Stimulated activated CD8-positive, alpha-beta memory T cell treated with anti-CD3 and anti-CD28 coated beads, Interleukin-4, amount 100 ng/mL, for 48 hours (primary cell): ENCODE data around the gene CCL26.
"Not testable (repeated sequence)": the region's sequence is repeated elsewhere in the genome, so short reads cannot be mapped to it uniquely, and the experiment has no call there.

Experiments
- DNase-seq: peaks from one replicate; pipeline ENCODE4 v3.0.0-alpha.2; 2020

The CCL26 gene

DNA sequence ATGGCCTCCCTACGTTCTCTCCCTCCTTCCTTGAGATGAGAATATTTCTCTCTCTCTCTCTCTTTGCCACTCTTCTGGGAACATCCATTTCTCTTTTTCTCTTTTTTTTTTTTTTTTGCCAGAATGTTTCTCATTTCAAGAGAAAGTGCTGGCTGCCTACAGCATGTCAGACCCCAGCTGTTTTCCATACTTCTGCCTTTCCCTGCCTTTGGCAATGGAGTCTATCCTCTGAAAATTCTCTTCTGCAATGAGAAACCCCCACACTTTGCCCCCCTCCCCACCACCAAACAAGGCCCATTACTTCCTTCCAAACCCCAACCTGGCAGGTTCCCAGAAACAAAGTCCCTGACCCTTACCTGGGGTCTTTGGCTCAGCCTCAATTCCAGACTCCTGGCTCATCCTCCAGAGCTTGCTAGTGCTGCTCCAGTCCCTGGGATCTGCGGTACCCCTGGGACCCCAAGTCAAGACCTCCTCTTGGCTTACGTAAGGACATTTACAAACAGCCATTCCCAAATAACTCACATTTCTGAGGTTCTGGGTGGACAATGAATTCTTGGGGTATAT is 17.4 kb upstream of the CCL26 start:
- DNase-seq, result no peak

DNA sequence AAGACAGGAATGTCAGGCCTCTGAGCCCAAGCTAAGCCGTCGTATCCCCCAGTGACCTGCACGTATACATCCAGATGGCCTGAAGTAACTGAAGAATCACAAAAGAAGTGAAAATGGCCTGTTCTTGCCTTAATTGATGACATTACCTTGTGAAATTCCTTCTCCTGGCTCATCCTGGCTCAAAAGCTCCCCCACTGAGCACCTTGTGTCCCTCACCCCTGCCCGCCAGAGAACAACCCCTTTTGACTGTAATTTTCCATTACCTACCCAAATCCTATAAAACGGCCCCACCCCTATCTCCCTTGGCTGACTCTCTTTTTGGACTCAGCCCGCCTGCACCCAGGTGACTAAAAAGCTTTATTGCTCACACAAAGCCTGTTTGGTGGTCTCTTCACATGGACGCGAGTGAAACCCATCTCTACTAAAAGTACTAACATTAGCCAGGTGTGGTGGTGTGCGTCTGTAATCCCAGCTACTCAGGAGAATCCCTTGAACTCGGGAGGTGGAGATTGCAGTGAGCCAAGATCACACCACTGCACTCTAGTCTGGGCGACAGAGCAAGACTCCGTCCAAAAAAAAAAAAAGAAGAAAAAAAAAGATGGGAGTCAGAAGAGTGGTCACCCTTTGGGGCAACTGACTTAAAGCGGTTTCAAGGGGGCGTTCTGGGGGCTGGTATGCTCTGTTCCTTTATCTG is 16.3 kb upstream of the CCL26 start:
- DNase-seq, result not testable (repeated sequence)

DNA sequence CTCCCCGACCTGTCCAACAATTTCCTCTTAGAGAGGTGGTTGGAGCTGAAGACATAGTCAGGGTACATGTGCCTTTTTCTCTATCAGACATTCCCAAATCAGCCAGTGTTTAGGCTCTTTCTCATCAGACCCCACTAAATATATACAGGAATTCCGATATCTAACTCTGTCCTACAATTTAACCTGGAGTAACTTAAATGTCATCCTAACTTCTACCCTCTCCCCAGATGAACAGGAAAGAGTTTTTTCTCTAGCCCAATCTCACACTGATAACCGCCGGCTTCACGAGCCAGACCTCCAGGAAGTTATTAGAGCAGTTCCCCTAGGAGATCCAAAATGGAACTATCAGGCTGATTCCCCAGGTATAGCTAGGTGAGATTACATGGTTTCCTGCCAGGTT is 11.0 kb upstream of the CCL26 start:
- DNase-seq, result not testable (repeated sequence)

DNA sequence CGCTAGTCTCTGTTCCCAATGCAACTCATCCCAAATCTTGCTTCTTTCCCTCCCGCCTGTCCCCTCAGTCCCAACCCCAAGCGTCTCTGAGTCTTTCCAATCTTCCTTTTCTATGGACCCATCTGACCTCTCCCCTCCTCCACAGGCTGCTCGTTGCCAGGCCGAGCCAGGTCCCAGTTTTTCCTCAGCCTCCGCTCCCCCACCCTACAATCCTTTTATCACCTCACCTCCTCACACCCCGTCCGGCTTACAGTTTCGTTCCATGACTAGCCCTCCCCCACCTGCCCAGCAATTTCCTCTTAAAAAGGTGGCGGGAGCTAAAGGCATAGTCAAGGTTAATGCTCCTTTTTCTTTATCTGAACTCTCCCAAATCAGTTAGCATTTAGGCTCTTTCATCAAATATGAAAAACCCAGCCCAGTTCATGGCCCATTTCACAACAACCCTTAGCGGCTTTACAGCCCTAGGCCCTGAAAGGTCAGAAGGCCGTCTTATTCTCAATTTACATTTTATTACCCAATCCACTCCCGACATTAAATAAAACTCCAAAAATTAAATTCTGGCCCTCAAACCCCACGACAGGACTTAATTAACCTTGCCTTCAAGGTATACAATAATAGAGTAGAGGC is 8.7 kb upstream of the CCL26 start:
- DNase-seq, result not testable (repeated sequence)

DNA sequence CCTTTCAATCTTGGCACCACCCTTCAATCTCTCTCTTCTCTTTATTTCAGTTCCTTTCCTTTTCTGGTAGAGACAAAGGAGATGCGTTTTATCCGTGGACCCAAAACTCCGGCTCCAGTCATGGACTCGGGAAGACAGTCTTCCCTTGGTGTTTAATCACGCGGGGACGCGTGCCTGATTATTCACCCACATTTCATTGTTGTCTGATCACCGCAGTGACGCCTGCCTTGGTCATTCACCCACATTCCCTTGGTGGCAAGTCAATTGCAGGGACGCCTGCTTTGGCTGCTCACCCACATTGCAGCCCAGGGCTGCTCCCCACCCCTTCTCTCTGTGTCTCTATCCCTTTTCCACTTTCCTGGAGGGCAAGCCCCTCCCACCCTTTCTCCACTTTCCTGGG is 7.5 kb upstream of the CCL26 start:
- not testable (repeated sequence) for DNase-seq

DNA sequence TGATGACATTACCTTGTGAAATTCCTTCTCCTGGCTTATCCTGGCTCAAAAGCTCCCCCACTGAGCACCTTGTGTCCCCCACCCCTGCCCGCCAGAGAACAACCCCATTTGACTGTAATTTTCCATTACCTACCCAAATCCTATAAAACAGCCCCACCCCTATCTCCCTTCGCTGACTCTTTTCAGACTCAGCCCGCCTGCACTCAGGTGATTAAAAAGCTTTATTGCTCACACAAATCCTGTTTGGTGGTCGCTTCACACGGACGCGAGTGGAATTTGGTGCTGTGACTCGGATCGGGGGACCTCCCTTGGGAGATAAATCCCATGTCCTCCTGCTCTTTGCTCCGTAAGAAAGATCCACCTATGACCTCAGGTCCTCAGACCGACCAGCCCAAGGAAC is 7.0 kb upstream of the CCL26 start:
- DNase-seq, result not testable (repeated sequence)

DNA sequence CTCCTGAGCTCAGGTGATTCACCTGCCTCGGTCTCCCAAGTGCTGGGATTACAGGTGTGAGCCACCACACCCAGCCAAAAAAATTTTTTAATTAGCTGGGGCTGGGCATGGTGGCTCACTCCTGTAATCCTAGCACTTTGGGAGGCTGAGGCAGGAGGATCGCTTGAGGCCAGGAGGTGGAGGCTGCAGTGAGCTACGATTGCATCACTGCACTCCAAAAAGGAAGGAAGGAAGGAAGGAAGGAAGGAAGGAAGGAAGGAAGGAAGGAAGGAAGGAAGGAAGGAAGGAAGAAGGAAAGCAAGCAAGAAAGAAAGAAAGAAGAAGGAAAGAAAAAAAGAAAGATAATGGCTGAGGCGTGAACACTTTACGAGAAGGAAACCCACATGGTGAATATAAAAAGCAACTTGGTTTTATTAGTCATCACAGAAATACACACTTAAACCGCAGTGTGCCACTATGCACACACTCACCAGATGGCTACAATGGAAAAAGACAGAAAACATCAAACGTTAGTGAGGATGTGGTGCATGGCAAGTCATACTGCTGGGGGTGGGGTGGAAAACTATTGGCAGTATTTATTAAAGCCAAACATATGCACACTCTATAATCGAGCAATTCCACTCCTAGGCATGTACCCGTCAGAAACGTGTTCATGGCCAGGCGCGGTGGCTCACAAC is 4.4 kb upstream of the CCL26 start:
- peak; percentile 69 for DNase-seq

DNA sequence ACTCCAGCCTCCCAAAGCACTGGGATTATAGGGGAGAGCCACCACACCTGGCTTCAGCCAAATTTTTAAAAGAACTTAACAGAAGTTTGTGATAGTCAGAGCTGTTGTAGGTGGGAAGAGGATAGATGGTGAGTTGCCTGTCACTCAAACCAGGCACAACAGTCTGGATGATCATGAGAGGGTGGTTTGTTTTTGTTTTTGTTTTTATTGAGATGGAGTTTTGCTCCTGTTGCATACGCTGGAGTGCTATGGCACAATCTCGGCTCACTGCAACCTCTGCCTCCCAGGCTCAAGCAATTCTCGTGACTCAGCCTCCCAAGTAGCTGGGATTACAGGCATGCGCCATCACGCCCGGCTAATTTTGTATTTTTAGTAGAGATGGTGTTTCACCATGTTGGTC is 1.9 kb upstream of the CCL26 start:
- DNase-seq, result not testable (repeated sequence)

DNA sequence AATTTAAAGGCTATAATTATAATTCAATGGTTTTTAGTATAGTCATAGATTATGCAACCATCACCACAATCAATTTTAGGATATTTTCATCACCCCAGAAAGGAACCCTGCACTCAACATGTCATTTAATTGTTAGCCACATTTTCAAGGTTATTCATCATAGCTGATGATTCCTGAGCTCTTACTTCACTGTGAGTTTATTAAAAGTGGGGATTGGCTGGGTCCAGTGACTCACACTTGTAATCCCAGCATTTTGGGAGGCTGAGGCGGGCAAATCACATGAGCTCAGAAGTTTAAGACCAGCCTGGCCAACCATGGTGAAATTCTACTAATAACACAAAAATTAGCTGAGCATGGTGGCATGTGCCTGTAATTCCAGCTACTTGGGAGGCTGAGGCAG is 787 bp downstream of the CCL26 start:
- DNase-seq, result no peak

DNA sequence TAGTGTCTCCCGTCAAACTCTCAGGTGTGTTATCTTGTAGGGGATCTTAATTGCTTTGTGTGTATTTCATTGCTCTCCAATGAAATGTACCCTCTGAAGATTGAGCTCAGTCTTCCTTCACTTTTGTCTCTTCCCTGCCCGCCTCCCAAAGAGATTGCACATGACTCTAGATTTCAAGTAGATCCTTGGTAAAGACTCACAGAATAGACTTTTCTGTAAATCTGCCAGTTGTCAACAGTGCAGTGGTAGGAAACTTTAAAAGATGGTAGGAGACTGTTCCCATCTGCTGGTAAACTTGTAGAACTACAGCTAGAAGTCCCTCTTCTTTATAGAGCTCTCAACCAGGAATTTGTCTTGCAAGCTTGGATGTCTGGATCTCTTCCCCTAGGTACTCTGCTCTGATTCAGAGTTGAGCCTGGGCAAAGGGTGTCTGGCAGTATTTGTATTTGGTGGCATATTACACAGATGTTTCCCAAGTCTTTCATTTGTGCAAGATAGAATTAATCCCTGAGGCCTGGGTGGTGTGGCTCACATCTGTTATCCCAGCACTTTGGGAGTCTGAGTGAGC is 9.6 kb downstream of the CCL26 start:
- no peak for DNase-seq

DNA sequence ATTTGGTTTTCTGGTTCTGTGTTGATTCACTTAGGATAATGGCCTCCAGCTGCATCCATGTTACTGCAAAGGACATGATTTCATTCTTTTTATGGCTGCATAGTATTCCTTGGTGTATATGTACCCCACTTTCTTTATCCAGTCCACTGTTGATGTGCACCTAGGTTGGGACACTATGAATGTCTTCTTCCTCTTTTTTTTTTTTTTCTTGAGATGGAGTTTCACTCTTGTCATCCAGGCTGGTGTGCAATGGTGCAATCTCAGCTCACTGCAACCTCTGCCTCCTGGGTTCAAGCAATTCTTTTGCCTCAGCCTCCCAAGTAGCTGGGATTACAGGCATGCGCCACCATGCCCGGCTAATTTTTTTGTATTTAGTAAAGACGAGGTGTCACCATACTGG is 10.2 kb downstream of the CCL26 start:
- not testable (repeated sequence) for DNase-seq

DNA sequence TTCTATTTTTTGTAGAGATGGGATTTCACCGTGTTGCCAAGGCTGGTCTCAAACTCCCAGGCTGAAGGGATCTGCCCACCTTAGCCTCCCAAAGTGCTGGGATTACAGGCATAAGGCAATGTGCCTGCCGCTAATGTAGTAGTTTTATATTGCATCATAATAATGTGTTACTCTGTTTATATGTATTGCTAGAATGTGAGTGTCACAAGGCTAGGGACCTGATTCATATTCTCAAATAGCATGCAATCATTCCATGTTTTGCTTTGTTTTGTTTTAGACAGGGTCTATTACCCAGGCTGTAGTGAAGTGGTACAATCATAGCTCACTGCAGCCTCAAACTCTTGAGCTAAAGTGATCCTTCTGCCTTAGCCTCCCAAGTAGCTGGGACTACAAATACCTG is 13.5 kb downstream of the CCL26 start:
- no peak for DNase-seq

DNA sequence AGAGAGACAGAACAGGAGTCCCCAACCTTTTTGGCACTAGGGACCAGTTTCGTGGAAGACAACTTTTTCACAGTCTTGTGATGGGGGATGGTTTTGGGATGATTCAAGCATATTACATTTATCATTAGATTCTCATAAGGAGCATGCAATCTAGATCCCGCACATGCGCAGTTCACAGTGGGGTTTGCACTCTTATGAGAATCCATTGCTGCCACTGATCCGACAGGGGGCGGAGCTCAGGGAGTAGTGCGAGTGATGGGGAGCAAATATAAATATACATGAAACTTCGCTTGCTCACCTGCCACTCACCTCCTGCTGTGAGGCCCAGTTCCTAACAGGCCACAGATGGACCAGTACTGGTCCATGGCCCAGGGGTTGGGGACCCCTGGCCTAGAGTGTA is 14.2 kb downstream of the CCL26 start:
- no peak for DNase-seq

DNA sequence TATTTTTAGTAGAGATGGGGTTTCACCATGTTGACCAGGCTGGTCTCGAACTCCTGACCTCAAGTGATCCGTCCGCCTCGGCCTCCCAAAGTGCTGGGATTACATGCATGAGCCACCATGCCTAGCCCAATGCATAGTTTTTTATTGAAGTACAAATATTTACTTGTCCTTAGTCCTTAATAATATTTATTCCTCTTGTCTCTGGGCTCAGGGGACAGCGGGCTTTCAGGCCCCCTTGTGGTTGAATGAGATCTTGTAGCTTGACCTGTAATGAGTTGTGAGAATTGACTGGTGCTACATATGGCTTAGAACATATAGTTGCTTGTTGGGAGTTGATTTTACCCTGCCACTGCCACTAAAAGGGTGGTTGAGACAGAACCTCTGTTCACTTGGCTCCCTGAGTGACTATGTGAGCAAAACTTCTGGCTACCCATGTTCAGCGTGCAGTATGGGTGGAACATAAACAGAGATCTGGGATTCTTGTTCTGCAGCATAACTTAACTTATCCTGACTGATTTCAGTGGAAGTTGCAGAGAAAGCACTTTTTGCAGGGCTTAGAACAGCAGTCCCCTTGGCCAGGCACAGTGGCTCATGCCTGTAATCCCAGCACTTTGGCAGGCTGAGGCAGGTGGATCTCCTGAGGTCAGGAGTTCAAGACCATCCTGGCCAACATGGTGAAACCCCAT is 14.9 kb downstream of the CCL26 start:
- no peak for DNase-seq

DNA sequence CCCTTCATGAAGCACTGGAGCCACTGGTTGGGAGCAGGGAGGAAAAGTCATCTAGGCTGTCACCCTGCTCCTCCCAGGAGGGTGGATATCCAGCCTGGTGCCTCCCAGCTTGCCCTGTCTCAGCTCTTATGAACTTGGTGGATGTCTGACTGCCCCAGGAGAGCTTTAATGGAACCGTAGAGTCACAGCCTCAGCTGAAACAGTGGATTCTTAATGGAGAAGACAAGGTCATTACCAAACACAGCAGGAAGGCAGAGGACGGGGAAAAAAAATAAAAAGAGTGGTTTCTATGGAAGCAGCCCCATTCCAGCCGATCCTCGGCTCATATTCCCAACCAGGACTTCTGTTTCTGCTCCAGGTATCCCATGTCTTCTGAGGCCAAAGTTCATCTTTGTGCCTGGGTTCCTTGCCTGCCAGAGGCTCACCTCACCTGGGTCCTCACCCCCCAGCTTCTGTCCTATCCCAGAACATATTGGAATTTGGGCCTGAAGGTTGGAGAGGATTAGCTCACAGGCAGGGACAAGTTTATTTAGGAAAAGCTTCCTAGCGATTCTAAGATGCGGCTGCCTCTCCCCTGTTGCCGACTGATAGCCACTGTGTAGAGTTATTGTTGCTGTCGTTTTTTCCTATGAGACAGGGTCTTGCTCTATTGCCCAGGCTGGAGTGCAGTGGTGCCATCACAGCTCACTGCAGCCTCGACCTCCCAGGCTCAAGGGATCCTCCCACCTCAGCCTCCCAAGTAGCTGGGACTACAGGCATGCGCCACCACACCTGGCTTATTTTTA is 15.6 kb downstream of the CCL26 start:
- no peak for DNase-seq

DNA sequence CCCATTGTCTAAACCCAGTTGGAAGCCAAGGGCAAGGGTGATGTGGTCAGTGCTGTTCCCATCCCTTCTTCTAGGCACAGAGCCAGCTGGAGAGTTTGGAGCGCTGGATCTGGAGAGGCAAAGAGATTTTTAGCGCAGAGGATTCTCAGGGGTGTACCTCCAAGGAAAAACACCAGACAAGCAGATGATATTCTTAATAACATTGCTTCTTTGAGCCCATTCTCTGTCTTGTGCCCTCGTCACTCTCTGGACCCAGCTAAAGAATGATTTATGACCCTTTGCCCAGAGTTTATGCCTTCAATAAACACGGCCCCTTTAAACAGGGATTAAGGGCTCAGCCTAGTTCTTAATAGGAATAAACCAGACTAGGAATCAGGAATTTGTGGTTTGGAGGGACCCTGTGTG is 28.6 kb downstream of the CCL26 start:
- DNase-seq, result no peak

DNA sequence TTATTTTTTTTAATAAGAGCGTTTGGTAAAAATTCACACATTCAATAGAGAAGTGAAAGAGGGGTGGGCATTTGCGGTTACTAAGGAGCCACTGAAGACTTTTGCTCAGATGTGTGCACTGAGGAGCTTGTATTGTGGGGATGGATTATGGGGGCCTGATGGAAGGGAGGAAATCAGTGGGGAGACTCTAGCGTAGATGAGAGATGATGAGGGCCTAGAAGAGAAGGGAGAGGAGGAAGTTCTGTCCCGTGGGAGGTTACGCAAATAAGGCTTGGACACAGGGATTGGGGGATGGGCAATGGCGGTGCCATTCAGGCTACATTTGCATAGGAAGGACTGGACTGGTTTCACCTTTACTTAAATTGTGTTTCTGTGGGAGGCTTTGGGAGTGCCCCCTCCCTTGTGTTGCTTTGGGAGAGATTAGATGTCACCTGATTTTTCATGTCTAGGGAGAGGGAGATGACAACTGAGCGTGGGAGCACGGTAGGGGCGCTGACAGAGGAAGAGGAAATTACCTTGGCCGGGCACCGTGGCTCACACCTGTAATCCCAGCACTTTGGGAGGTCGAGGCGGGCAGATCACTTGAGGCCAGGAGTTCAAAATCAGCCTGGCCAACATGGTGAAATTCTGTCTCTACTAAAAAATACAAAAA is 31.0 kb downstream of the CCL26 start:
- no peak for DNase-seq

DNA sequence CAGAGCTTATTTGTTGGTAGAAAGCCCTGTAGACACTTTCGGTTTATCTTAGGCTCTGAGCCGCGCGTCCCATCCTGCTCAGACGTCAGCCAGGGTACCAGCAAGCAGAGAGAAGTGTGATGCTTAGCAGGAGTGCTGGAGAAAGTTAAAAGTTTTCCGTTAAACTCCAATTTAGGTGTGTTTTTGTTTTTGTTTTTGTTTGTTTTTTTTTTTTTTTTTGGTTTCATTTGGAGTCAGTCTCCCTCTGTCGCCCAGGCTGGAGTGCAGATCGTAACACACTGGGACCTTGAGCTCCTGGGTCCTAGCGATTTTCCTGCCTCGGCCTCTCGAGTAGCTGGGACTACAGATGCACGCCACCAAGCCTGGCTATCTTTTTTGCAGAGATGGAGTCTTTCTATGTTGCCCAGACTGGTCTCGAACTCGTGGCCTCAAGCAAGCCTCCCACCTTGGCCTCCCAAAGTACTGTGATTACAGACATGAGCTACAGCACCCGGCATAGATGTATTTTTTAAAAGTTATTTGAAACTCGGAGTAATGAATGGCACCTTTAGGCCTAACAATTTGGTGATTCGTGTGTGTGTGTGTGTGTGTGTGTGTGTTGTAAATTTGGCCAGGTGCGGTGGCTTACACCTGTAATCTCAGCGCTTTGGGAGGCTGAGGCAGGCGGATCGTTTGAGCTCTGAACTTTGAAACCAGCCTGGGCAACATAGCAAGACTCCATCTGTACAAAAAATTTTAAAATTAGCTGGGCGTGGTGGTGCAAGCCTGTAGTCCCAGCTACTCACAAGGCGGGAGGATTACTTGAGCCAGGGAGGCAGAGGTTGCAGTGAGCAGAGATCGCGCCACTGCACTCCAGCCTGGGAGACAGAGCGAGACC is 32.0 kb downstream of the CCL26 start:
- DNase-seq, result no peak

DNA sequence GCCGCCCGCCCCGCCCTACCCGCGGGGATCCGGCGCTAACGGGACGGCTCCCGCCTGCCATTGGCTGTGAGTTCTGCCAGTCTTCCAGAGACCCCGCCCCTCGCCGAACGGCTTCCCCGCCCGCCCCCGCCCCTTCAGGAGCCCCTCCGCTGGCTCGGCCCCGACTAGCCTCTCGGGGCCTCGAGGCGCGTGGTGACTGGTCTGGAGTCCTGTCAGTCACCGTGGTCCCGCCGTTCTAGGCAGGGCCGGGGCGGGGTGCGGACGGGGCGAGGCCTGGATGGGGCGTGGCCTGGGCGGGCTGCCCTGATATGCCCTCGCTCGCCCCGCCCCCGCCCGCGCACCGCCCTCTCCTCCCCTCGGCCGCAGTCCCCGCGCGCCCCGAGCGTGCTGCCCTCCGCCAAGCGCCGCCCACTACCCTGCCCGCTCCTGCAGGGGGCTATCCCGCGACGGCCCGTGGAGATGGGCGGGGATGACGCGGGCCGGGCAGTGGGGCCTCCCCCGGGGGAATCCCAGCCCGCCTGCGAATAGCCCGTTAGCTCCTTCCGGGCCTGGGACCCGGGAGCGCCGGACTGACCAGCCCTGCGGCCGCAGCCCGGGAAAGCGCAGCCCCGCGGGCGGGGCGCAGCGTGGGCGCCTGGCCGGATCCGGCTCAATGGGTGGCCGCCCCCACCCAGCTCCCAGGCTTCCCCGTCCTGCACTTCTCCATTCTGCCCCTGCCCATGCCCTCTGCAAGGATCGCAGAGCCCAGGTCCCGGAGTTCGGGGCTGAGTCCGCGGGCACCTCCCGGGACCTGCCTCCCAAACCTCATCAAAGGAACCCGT is 32.8 kb downstream of the CCL26 start:
- peak; percentile 99 for DNase-seq

DNA sequence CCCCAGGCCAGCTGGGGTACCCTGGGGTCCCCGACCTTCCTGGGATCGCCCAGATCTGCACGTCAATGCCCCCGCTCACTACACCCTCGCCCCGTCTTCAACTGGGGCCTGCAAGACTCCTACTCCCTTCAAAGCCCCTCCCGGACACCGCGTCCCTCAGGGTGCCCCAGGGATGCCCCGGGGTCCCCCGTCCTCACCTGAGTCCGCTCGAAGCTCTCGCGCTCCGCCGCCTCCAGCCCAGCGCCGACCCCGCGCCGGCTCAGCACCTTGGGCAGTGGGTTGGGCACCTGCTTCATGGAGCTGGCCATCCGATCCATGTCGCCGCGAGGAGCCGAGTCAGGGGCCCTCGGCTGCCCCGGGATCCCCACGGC is 33.4 kb downstream of the CCL26 start, which contains the start of gene HIP1:
TSS of gene HIP1 (minus strand) at position 338 of the 371 bp plus-strand sequence. CDS start at position 317, 21 bp downstream.
- DNase-seq, result no peak
